Measurements from ENCODE around the gene ZNF540. TPM values are rescaled to one million over a fixed set of nuclear protein-coding genes. Genes with fewer than 3 reads are reported as not detected.

ZNF540 gene
- total and polyA plus RNA-seq, 2 of the 8 experiments (the other 6 are each of a cell fraction or from before 2014, with no cell fraction given): 0.15 to 0.17 TPM

GRCh38 chr19:37655689-37656371 lies 61.2 kb downstream of the ZNF540 start (continued):
- TF ChIP-seq TAF1 (IDR thresholded peaks at IDR 0.05; ENCODE audit: low read depth, low read length) (no peak), TCF12 (IDR thresholded peaks at IDR 0.05; ENCODE audit: low read depth, low read length) (no peak), KDM5A (IDR thresholded peaks at IDR 0.05; ENCODE audit: low read length) (no peak), SP1 (IDR thresholded peaks at IDR 0.05; ENCODE audit: low read depth, low read length) (no peak), MAFK (IDR thresholded peaks at IDR 0.05; ENCODE audit: low read depth, low read length) (no peak), ZNF274 (IDR thresholded peaks at IDR 0.05; ENCODE audit: borderline replicate concordance, extremely low read depth, low read length) (no peak), CTBP2 (IDR thresholded peaks at IDR 0.05; ENCODE audit: borderline replicate concordance, insufficient read depth, insufficient read length, low read length) (no peak), NRF1 (IDR thresholded peaks at IDR 0.05; ENCODE audit: low read depth, low read length) (peak; percentile 47), CREB1 (IDR thresholded peaks at IDR 0.05) (peak; percentile 83), HDAC6 (IDR thresholded peaks at IDR 0.05; ENCODE audit: low read depth, low read length) (no peak), SP4 (IDR thresholded peaks at IDR 0.05; ENCODE audit: low read length) (no peak), PHF8 (conservative IDR thresholded peaks at IDR 0.05; ENCODE audit: low read depth, low read length) (peak; percentile 76), KDM1A (IDR thresholded peaks at IDR 0.05; ENCODE audit: borderline replicate concordance, low read length) (peak; percentile 53; the same call in 1 of the 2 replicates), TBP (IDR thresholded peaks at IDR 0.05; ENCODE audit: low read depth, low read length) (no peak), SP2 (IDR thresholded peaks at IDR 0.05; ENCODE audit: low read length) (no peak), ASH2L (IDR thresholded peaks at IDR 0.05; ENCODE audit: low read length) (peak; percentile 65), RXRA (IDR thresholded peaks at IDR 0.05; ENCODE audit: insufficient read depth, low read depth, low read length) (no peak), JUN (IDR thresholded peaks at IDR 0.05; ENCODE audit: low read depth, low read length) (no peak), CBX5 (IDR thresholded peaks at IDR 0.05; ENCODE audit: low read depth, low read length) (no peak), SUZ12 (IDR thresholded peaks at IDR 0.05; ENCODE audit: low read length) (no peak)
- TF ChIP-seq, protein P1, sequence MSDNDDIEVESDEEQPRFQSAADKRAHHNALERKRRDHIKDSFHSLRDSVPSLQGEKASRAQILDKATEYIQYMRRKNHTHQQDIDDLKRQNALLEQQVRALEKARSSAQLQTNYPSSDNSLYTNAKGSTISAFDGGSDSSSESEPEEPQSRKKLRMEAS (IDR thresholded peaks at IDR 0.05): peak; percentile 82

All from H1 (cell line).